GM15510 (cell line): ENCODE data around the gene LAMA2.

ENCODE experiments used
- POLR2A ChIP-seq: IDR thresholded peaks from 3 replicates; pipeline ENCODE4 v1.6.1; 2011; ENCODE audit warnings: borderline replicate concordance; ENCODE audit not compliant: insufficient read length; ENCODE audit errors: extremely low read depth

LAMA2 gene

DNA sequence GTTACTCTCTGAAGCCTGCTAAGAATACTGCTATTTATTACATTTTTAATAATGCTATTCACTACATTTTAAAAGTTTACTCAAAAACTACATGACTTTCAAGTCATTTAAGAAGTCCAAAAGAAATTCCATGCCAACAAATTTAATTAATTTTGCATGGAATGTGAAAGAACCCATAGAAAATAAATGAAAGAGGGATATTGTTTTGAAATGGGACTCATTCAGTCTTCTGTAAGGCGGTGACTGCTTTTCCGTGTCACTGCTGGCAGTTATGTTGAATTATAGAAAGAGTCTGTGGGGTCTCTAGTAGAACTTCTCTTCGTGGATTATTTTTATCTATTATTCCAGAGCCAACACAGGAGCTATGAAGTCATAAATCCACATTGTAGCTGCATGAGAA lies 211.2 kb downstream of the LAMA2 start:
- TF ChIP-seq POLR2A, result no peak

DNA sequence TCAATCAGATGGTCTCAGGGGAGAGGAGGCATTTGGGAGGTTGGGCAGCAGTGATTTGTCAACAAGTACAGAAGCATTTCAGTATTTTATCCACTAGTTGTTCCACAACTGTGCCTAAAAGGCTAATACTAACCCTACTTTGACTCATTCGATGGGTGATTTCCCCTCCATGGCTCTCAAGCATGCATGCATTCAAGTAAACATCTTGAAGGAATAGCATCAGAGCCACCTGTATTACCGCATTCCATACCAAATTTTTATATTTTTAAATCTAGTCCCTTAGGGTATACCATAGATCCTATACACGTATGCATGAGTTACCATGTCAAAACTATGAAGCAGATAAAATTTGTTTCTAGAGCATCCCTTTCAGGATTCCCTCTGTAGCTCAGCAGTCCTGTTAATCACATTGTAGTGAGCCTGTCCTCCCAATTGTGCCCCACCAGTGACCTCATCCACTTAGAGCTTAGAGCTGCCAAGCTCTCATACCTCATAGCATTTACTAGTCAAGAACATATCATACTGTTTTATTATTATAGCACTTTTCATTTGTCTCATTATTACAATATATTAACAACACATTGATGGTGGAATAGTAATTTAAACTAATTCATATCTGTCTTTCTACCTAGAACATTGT lies 213.8 kb downstream of the LAMA2 start:
- no peak for TF ChIP-seq POLR2A

DNA sequence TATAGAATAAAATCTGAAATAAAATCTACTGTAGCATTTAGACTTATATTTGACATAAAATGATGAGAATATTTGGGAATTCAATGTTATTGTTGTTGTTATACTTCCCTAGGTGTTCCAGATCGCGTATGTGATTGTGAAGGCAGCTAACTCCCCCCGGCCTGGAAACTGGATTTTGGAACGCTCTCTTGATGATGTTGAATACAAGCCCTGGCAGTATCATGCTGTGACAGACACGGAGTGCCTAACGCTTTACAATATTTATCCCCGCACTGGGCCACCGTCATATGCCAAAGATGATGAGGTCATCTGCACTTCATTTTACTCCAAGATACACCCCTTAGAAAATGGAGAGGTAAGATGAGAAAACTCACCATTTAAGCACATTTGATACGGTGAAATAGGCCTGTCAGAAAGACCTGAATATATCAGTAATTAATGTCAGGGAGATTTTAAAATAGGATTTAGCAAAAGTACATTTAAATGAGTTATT lies 215.2 kb downstream of the LAMA2 start:
- no peak for TF ChIP-seq POLR2A

DNA sequence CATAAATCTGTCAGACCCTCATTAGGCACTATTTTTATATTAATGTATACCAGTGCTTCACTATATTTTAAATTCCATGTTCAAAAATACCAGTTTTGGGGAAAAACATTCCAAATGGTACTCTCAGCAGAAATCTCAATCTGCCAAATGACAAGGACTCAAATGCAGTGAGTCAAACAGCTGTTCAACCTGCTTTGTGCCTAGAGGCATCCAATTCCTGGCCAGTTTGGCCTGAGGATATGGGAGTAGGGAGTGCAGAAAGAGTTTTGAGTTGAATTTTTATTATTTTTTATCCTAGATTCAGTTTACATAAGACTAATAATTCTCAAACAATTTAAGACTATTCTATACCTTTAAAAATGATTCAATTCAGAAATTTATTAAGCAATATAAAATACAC lies 216.8 kb downstream of the LAMA2 start:
- no peak for TF ChIP-seq POLR2A

GRCh38 chr6:129100164-129100563 lies 217.2 kb downstream of the LAMA2 start:
- no peak for TF ChIP-seq POLR2A

- TF ChIP-seq POLR2A, result no peak
These were observed 219.8 kb downstream of the LAMA2 start for GRCh38 chr6:129102741-129103140.

- no peak for TF ChIP-seq POLR2A
These were observed 221.2 kb downstream of the LAMA2 start for GRCh38 chr6:129104131-129104530.

- TF ChIP-seq POLR2A, result no peak
These were observed 221.6 kb downstream of the LAMA2 start for GRCh38 chr6:129104560-129104959.

- no peak for TF ChIP-seq POLR2A
These were observed 222.1 kb downstream of the LAMA2 start for GRCh38 chr6:129105035-129105434.

- no peak for TF ChIP-seq POLR2A
These were observed 222.9 kb downstream of the LAMA2 start for GRCh38 chr6:129105793-129106192.

DNA sequence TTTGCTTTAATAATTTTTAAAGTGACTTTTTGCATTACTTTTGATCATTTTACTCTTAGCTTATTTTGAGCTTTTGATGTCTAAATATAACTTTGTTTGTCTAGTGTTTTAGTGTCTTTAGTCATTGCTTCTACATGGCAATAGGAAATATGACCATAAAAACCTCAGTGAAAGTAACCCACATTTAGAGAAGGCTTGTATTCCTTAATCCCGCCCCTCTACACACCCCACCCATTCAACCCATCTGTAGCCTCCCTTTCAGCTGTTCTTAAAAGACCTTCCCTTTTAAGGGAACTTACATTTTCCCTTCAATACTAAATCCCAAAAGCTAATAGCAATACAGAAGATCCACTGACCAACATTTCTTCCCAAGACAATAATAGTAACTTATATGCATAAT lies 225.4 kb downstream of the LAMA2 start:
- TF ChIP-seq POLR2A, result no peak

DNA sequence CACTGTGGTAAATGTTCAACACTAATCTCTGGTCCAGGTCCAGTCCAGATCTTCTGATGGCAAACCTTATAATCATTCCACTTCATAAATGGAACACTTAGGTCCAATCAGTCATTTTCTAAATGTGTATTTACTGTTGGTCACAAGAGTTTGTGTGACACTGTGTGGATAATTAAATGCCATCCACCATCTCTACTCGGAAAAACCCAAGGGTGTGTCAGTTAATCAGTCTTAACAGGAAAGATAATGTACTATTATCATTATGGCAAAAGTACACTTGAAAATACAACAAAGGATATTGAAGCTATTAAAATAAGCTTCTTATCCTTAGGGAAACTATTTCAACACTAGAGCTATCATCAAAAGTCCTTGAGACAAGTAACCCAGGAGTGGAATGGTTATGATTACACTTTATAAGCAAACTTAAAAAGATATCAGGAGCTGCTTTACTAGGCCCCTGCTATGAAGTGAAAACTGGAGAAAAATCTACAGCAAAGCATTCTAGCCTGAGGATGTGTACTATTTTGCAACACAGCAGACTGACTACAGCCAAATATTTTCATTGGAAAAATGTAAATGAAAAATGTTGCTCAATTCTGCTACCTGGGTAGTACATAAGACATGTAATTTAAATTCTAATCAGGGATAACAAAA lies 227.9 kb downstream of the LAMA2 start:
- no peak for TF ChIP-seq POLR2A

DNA sequence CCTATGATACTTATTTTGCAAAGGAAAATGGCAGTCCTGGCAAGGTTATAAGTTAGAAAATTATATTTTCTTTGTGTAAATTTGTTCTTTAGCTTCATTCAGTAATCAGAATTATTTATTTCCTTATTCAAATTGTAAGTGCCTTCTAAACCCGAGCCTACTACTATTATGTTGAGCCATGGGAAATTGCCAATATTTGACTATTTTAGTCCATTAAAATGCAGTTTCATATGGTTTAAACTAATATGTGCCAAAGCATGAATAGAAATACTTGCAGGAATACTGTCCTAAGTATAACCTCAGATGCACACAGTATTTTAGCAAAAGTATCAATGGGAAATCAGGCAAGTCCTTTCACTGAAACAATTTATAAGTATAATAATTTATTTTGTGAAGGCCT lies 228.4 kb downstream of the LAMA2 start:
- TF ChIP-seq POLR2A, result no peak

GRCh38 chr6:129111853-129112252 lies 228.9 kb downstream of the LAMA2 start:
- no peak for TF ChIP-seq POLR2A

DNA sequence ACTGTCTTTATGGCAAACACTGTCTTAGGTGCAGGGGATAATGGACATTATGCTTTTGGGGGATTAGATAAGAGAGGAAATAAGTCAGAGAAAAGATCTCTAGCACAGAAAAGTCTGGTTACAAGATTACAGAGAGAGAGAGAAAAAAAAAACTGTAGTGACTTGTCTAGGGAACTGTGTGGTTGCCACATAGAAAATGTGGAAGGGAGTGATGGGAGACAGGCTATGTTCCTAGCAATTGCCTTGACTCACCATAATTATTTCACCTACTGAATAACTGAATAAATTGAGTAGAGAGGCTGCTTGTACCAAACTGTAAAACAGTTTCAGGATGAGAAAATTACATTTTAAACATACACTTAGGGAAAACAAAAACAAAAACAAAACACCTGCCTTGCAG lies 229.7 kb downstream of the LAMA2 start:
- TF ChIP-seq POLR2A, result no peak

DNA sequence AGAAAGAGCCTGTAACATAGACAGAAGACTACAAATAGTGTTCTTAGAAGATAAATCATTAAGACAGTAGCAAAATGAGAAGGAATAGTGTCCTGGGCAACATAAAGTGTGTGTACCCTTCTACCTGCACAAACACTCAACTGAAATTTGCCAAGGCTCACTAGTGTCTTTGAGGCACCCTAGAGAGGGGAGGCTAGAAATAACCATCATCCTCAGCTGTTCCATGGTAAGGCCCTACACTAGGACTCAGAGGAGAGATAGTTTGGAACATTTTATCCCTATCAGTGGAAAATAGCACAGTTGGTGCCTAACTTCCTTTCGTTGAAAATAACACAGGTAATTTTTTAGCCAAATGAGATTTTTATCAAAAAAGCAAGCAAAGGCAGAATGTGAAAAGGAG lies 230.7 kb downstream of the LAMA2 start:
- TF ChIP-seq POLR2A, result no peak

GRCh38 chr6:129114636-129115391 lies 231.9 kb downstream of the LAMA2 start:
- no peak for TF ChIP-seq POLR2A

GRCh38 chr6:129115471-129115870 lies 232.5 kb downstream of the LAMA2 start:
- TF ChIP-seq POLR2A, result no peak
